K562 (cell line): ENCODE measurements around the gene VEGFA. TPM values are rescaled to one million over a fixed set of nuclear protein-coding genes. Genes with fewer than 3 reads are reported as not detected.

Experiments used
- ATAC-seq: fragments of 200-7000 bp; cut with Tn5 transposase; 3 replicates; pipeline ENCODE4 v1.9.1; 2020; ENCODE audit warnings: moderate library complexity
- BruUV-seq: library from RNA; stranded (reverse); fragments of 400-500 nt; replicated peaks from 2 replicates; lab custom pipeline; 2021; lab: Mats Ljungman, UMichigan
- CTCF ChIA-PET: fragments of 300-600 bp; formaldehyde crosslinking; extraction: SDS; loops from one replicate; lab custom pipeline; 2021; ENCODE audit warnings: low intra/inter-chr PET ratio; lab: Yijun Ruan, JAX
- POLR2A ChIA-PET: fragments of 300-600, 350-650 bp; sonication (Branson Sonifier 250); formaldehyde crosslinking; extraction: SDS; loops from one replicate; lab custom pipeline; 2021; ENCODE audit warnings: antibody characterized with exemption, inconsistent platforms; lab: Yijun Ruan, JAX
- DNase-seq, 4 experiments: peaks; one replicate each; pipeline versions ENCODE4 v3.0.0 to v3.0.0-alpha.2; 2011 to 2018; ENCODE audit warnings: low spot score in 3 of 4, mixed read lengths in 3 of 4; ENCODE audit errors: extremely low read depth in 1 of 4
- FAIRE-seq: peaks from 2 replicates; lab custom pipeline; 2011; peaks lifted over from hg19 to GRCh38; lab: Jason Lieb, UNC
- H2AFZ ChIP-seq: 2 replicates; pipeline ENCODE4 v1.6.0; 2011; ENCODE audit warnings: low read depth, low read length, control low read depth, inconsistent platforms
- H3K27ac ChIP-seq: fragments of 200-600 bp; 3 replicates; pipeline ENCODE4 v1.8.0; 2011; ENCODE audit warnings: low read depth, mild to moderate bottlenecking, control low read depth, inconsistent platforms, low read length, moderate library complexity, mixed read lengths; ENCODE audit errors: extremely low read depth
- H3K27me3 ChIP-seq, 2 experiments: fragments of 300-600 bp in 1 of 2; 2 replicates in 1 of 2; 3 replicates in 1 of 2; pipeline versions ENCODE4 v1.6.0 to v1.8.0; 2011; ENCODE audit warnings: inconsistent platforms in 2 of 2, low read length in 2 of 2, mild to moderate bottlenecking in 1 of 2, mixed read lengths in 1 of 2, moderate library complexity in 1 of 2; ENCODE audit not compliant: control insufficient read depth in 2 of 2, insufficient read depth in 2 of 2
- H3K36me3 ChIP-seq: fragments of 300-600 bp; 3 replicates; pipeline ENCODE4 v1.8.0; 2011; ENCODE audit warnings: mild to moderate bottlenecking, low read length, inconsistent platforms; ENCODE audit not compliant: control insufficient read depth, insufficient read depth
- H3K4me1 ChIP-seq, 2 experiments: fragments of 200-600 bp in 1 of 2; replicated peaks in 1 of 2; 2 replicates in 1 of 2; 3 replicates in 1 of 2; pipeline versions ENCODE4 v1.5.1 to v1.8.0; 2011; ENCODE audit warnings: inconsistent platforms in 2 of 2, low read length in 2 of 2, mild to moderate bottlenecking in 1 of 2, mixed read lengths in 1 of 2, moderate library complexity in 1 of 2; ENCODE audit not compliant: control insufficient read depth in 2 of 2, insufficient read depth in 2 of 2
- H3K4me2 ChIP-seq: 2 replicates; pipeline ENCODE4 v1.6.1; 2011; ENCODE audit warnings: low read length, control low read depth, inconsistent platforms, mixed read lengths; ENCODE audit not compliant: insufficient read depth
- H3K4me3 ChIP-seq: fragments of 200-600 bp; sonication (generic), shearing (Covaris generic); 2 replicates; pipeline ENCODE4 v1.5.1; 2016; ENCODE audit warnings: control low read depth, inconsistent platforms
- H3K79me2 ChIP-seq: fragments of 200-600 bp; 3 replicates; pipeline ENCODE4 v1.8.0; 2011; ENCODE audit warnings: low read length, inconsistent platforms; ENCODE audit not compliant: control insufficient read depth, insufficient read depth
- H3K9ac ChIP-seq, 2 experiments: 2 replicates each; pipeline versions ENCODE4 v1.6.0 to v1.6.1; 2011; ENCODE audit warnings: low read depth in 2 of 2, low read length in 2 of 2, control low read depth in 1 of 2, inconsistent platforms in 1 of 2, mild to moderate bottlenecking in 1 of 2, mixed read lengths in 1 of 2; ENCODE audit not compliant: insufficient read depth in 1 of 2
- H3K9me1 ChIP-seq: one replicate; pipeline ENCODE4 v1.6.0; 2011; ENCODE audit warnings: inconsistent platforms, mild to moderate bottlenecking, low read length, moderate library complexity; ENCODE audit not compliant: control insufficient read depth, insufficient read depth
- H3K9me3 ChIP-seq: replicated peaks from 2 replicates; pipeline ENCODE4 v1.5.1; 2011; ENCODE audit warnings: low read depth, low read length, inconsistent platforms; ENCODE audit not compliant: control insufficient read depth, insufficient read depth
- H4K20me1 ChIP-seq: replicated peaks from 2 replicates; pipeline ENCODE4 v1.6.1; 2011; ENCODE audit warnings: low read length, inconsistent platforms, mixed read lengths; ENCODE audit not compliant: control insufficient read depth, insufficient read depth
- ATF7 ChIP-seq: fragments of 450-650 bp; IDR thresholded peaks from 2 replicates; pipeline ENCODE4 v1.7.1; 2014; ENCODE audit warnings: mild to moderate bottlenecking, moderate library complexity
- BCOR ChIP-seq: fragments of 450-650 bp; IDR thresholded peaks from 2 replicates; pipeline ENCODE4 v1.6.1; 2016
- BHLHE40 ChIP-seq: IDR thresholded peaks from 2 replicates; pipeline ENCODE4 v1.6.1; 2011; ENCODE audit warnings: low read length, improper control_type of control experiment
- CREB1 ChIP-seq, 2 experiments: sonication (generic) in 1 of 2; formaldehyde crosslinking in 1 of 2; IDR thresholded peaks; 2 replicates each; pipeline versions ENCODE4 v1.6.1 to v1.8.0; 2012 to 2022; ENCODE audit warnings: inconsistent platforms in 1 of 2, mild to moderate bottlenecking in 1 of 2, missing genetic modification reagents in 1 of 2, moderate library complexity in 1 of 2
- CTCF ChIP-seq, 3 experiments: IDR thresholded peaks in 2 of 3; conservative IDR thresholded peaks in 1 of 3; 2 replicates each; pipeline ENCODE4 v1.5.1; 2011 to 2012; ENCODE audit warnings: low read length in 3 of 3, mild to moderate bottlenecking in 3 of 3, control low read depth in 2 of 3, improper control_type of control experiment in 1 of 3, inconsistent platforms in 1 of 3, low read depth in 1 of 3, mixed read lengths in 1 of 3, moderate library complexity in 1 of 3; ENCODE audit not compliant: insufficient read depth in 2 of 3
- FOSL1 ChIP-seq: fragments of 200-800 bp; sonication (Bioruptor generic); conservative IDR thresholded peaks from 2 replicates; pipeline ENCODE4 v1.6.1; 2016; ENCODE audit warnings: missing genetic modification characterization, missing compliant biosample characterization
- HDAC6 ChIP-seq: IDR thresholded peaks from 2 replicates; pipeline ENCODE4 v1.6.1; 2012; ENCODE audit warnings: low read depth, mild to moderate bottlenecking, control low read depth, inconsistent platforms, low read length, moderate library complexity
- KLF16 ChIP-seq: IDR thresholded peaks from 2 replicates; pipeline ENCODE4 v1.6.1; 2016; ENCODE audit warnings: antibody characterized with exemption
- MAFF ChIP-seq: IDR thresholded peaks from 2 replicates; pipeline ENCODE4 v1.6.1; 2012; ENCODE audit warnings: low read length, improper control_type of control experiment
- MAZ ChIP-seq, 2 experiments: fragments of 450-650 bp in 1 of 2; sonication (generic) in 1 of 2; formaldehyde crosslinking; IDR thresholded peaks in 1 of 2; conservative IDR thresholded peaks in 1 of 2; 2 replicates each; pipeline versions ENCODE4 v1.4.0 to v1.5.0; 2020; ENCODE audit warnings: mild to moderate bottlenecking in 1 of 2, missing genetic modification reagents in 1 of 2
- NFE2 ChIP-seq: IDR thresholded peaks from 2 replicates; pipeline ENCODE4 v1.6.1; 2014; ENCODE audit warnings: antibody characterized with exemption, low read depth
- POLR2A ChIP-seq: fragments of 450-650 bp; conservative IDR thresholded peaks from 2 replicates; pipeline ENCODE4 v1.6.1; 2016
- RCOR1 ChIP-seq, 2 experiments: IDR thresholded peaks; 2 replicates each; pipeline ENCODE4 v1.6.1; 2012; ENCODE audit warnings: low read depth in 2 of 2, low read length in 2 of 2, borderline replicate concordance in 1 of 2, improper control_type of control experiment in 1 of 2
- SMARCA4 ChIP-seq: fragments of 450-650 bp; IDR thresholded peaks from 2 replicates; pipeline ENCODE4 v1.6.1; 2016
- SP2 ChIP-seq: IDR thresholded peaks from 2 replicates; pipeline ENCODE4 v1.6.1; 2011; ENCODE audit warnings: mild to moderate bottlenecking, low read depth, low read length, moderate library complexity; ENCODE audit not compliant: poor library complexity, severe bottlenecking; ENCODE audit errors: extremely low read depth
- TFAP4 ChIP-seq: sonication (generic); formaldehyde crosslinking; IDR thresholded peaks from 2 replicates; pipeline ENCODE4 v1.8.0; 2022; ENCODE audit warnings: missing genetic modification reagents, mild to moderate bottlenecking, moderate library complexity, borderline replicate concordance
- ZBTB2 ChIP-seq: fragments of 450-650 bp; IDR thresholded peaks from 2 replicates; pipeline ENCODE4 v1.6.1; 2016; ENCODE audit warnings: antibody characterized with exemption
- ZNF57 ChIP-seq: fragments of 450-650 bp; formaldehyde crosslinking; IDR thresholded peaks from 2 replicates; pipeline ENCODE4 v1.4.0; 2020; ENCODE audit warnings: mild to moderate bottlenecking, moderate library complexity
- ZSCAN32 ChIP-seq: fragments of 450-650 bp; formaldehyde crosslinking; IDR thresholded peaks from 2 replicates; pipeline ENCODE4 v1.4.0; 2020; ENCODE audit warnings: mild to moderate bottlenecking, moderate library complexity
- WGBS: fragments of 100-300 bp; shearing (Covaris generic); methylation state at CpG from one replicate; pipeline ENCODE4 v1.1.6; 2016; ENCODE audit warnings: low coverage, mixed read lengths; ENCODE audit not compliant: insufficient coverage; ENCODE audit errors: missing lambda C conversion rate; 5-methylcytosine and 5-hydroxymethylcytosine counted together
- in situ Hi-C: fragments of 300-500 bp; cut with MboI; formaldehyde crosslinking; loops from 4 replicates; pipeline ENCODE4 v1.15.0; 2018; ENCODE audit warnings: inconsistent platforms, mixed read lengths
- intact Hi-C: fragments of 100-400 bp; cut with micrococcal nuclease; formaldehyde crosslinking; loops from 2 replicates; pipeline ENCODE4 v1.14.2; 2022
- polyA plus RNA-seq, 8 experiments: library from polyadenylated mRNA; depleted of rRNA in 4 of 8; stranded (reverse) in 5 of 8; unstranded in 3 of 8; fragments of >200 nt; fragmentation: Nextera tagmentation in 2 of 8; fragmentation: Illumina TruSeq in 1 of 8; extraction: Ambion mirVana in 2 of 8; extraction: Trizol in 1 of 8; gene quantifications; 2 replicates each; pipeline versions ENCODE4 v1.2.1 to v1.2.3, GENCODE V29; 2011 to 2014; ENCODE audit warnings: inconsistent platforms in 1 of 8, missing spikeins in 1 of 8
- total RNA-seq, 7 experiments: library from RNA; depleted of rRNA in 6 of 7; stranded (reverse); fragments of >200 nt in 6 of 7; fragmentation: Illumina TruSeq in 2 of 7; extraction: Trizol in 2 of 7; gene quantifications; 2 replicates each; pipeline versions ENCODE4 v1.2.1 to v1.2.3, GENCODE V29; 2011 to 2021; ENCODE audit warnings: low replicate concordance in 1 of 7

VEGFA gene
- total and polyA plus RNA-seq, 9 of the 15 experiments (the other 6 are each of a cell fraction or from before 2014, with no cell fraction given), result 14.0 to 271 (median 124) TPM

- DNase-seq, result peak; percentile 69 to 81 (median 72)
- TF ChIP-seq ZSCAN32 (CRISPR knock-in tag) (no peak), ZNF57 (CRISPR knock-in tag) (no peak), BCOR (no peak), KLF16 (0 out of 2 replicates have a peak, but pooled peaks have one; percentile 7), CTCF (IDR thresholded peaks at IDR 0.05 in 2 of 3, conservative IDR thresholded peaks at IDR 0.05 in 1 of 3; ENCODE audit: insufficient read depth in 2 of 3, low read depth in 1 of 3, low read length in 3 of 3) (peak; percentile 78 to 85 (median 80)), SP2 (no peak), TFAP4 (peak; percentile 48; the same call in 1 of the 2 replicates), RCOR1 (IDR thresholded peaks at IDR 0.05; ENCODE audit: borderline replicate concordance in 1 of 2, low read depth in 2 of 2, low read length in 2 of 2) (peak in 1 of 2 experiments; percentile 63; a peak in 1 of 4 replicates), BHLHE40 (peak; percentile 41; the same call in 1 of the 2 replicates), CREB1 (IDR thresholded peaks at IDR 0.05) (no peak), CREB1 (CRISPR knock-in tag; IDR thresholded peaks at IDR 0.05) (peak; percentile 57; the same call in 1 of the 2 replicates), ZBTB2 (no peak), HDAC6 (no peak), MAFF (0 out of 2 replicates have a peak, but pooled peaks have one; percentile 15), POLR2A (no peak), NFE2 (peak; percentile 84), SMARCA4 (0 out of 2 replicates have a peak, but pooled peaks have one; percentile 15), MAZ (CRISPR knock-in tag; conservative IDR thresholded peaks at IDR 0.05 in 1 of 2, IDR thresholded peaks at IDR 0.05 in 1 of 2) (peak; percentile 51 to 88; a peak in 3 of 4 replicates), ATF7 (0 out of 2 replicates have a peak, but pooled peaks have one; percentile 27), FOSL1 (tag) (peak; percentile 42; the same call in 1 of the 2 replicates)
Observed at GRCh38 chr6:43817192-43817591, 47.2 kb downstream of the VEGFA start.

More at GRCh38 chr6:43817192-43817591, 47.2 kb downstream of the VEGFA start:
- H3K9ac ChIP-seq, result peak overlapping the region in 1 of 2 experiments; percentile 23; a peak in 1 of 4 replicates
- ATAC-seq, result peak; percentile 96
- H3K79me2 ChIP-seq, result no peaks in the 10 kb centered on the region
- peak; percentile 11 for FAIRE-seq
- H2AFZ ChIP-seq, result no peak overlapping the region
- no peaks in the 10 kb centered on the region for H3K27me3 ChIP-seq
- no peak overlapping the region for H3K27ac ChIP-seq
- WGBS, result 28% methylated on average over 4 of the region's 4 CpGs
- no peak overlapping the region for H3K4me3 ChIP-seq
- intact Hi-C loops (loop anchor here (1.0 kb wide), 1 partner anchor 43 kb away; no protein-coding TSS in a partner anchor), in situ Hi-C loops (no loop called here)
- H3K4me1 ChIP-seq, result peaks cover 0 to 12% of the 10 kb centered on the region in 2 experiments; a peak in 3 of 5 replicates
- H3K4me2 ChIP-seq, result no peak overlapping the region
- no peaks in the 10 kb centered on the region for H3K36me3 ChIP-seq
- BruUV-seq, result no TSS peak
- H4K20me1 ChIP-seq, result no peaks in the 10 kb centered on the region
- no peaks in the 10 kb centered on the region for H3K9me3 ChIP-seq
- POLR2A ChIA-PET, result interaction anchor here (0.6 to 3.4 kb wide), 8 partner anchors 9 to 623 kb away, joined by 3 to 14 read pairs (median 5); partner anchors contain the start of gene VEGFA
- no peaks in the 10 kb centered on the region for H3K9me1 ChIP-seq
- CTCF ChIA-PET, result no interaction called here
